GM19467 (cell line): ENCODE results near the gene CD300LB.
"Not testable (repeated sequence)": the region's sequence is repeated elsewhere in the genome, so short reads cannot be mapped to it uniquely, and the experiment has no call there.

Experiments
- ATAC-seq: cut with Tn5 transposase; IDR thresholded peaks from one replicate; pipeline ENCODE4 v1.9.1; 2021; ENCODE audit warnings: mild to moderate bottlenecking, moderate library complexity; ENCODE audit not compliant: unreplicated experiment

CD300LB gene

DNA sequence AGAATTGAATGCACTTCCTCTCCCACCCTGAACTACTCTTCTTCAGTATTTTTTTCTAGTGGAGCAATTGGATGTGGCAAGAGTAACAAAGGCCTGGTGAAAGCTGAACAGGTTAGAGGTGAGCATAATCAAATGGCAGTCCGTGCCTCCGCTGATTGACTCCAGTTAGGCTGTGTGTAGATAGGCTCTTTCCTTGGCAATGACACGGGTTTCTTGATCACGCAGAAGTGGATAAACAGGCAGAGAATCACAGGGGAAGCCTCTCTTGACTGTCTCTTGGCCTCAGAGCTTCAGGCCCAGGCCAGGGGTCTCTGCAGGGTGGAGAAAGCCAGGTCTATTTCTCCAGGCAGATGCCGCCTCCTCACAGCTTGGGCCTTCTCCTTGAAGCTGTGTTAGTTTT is 4.2 kb downstream of the CD300LB start:
- ATAC-seq = no peak

- no peak for ATAC-seq
Measured at GRCh38 chr17:74526681-74527080, 4.6 kb downstream of the CD300LB start.

DNA sequence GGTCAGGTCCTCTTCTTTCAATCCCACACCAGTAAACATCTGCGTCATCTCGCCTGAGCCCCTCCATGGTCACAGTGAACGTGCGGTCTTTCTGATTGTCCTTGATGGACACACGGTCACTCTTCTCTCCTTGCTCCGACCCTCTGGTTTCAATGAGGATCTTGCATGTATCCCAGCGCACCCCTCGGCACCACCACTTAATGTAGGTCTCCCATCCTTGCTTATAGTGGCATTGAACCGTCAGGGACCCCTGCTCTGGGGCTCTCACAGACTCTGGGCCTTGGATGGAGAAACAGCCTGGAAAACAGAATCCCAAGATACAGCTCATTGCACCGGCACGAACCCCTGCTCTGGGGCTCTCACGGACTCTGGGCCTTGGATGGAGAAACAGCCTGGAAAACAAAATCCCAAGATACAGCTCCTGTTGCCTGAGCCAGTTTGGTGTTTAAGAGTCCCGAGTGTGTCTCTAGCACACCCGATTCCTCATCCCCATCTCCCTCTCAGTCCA is 5.4 kb downstream of the CD300LB start:
- no peak for ATAC-seq

- ATAC-seq = no peak
Measured at GRCh38 chr17:74525465-74525725, 5.9 kb downstream of the CD300LB start.

DNA sequence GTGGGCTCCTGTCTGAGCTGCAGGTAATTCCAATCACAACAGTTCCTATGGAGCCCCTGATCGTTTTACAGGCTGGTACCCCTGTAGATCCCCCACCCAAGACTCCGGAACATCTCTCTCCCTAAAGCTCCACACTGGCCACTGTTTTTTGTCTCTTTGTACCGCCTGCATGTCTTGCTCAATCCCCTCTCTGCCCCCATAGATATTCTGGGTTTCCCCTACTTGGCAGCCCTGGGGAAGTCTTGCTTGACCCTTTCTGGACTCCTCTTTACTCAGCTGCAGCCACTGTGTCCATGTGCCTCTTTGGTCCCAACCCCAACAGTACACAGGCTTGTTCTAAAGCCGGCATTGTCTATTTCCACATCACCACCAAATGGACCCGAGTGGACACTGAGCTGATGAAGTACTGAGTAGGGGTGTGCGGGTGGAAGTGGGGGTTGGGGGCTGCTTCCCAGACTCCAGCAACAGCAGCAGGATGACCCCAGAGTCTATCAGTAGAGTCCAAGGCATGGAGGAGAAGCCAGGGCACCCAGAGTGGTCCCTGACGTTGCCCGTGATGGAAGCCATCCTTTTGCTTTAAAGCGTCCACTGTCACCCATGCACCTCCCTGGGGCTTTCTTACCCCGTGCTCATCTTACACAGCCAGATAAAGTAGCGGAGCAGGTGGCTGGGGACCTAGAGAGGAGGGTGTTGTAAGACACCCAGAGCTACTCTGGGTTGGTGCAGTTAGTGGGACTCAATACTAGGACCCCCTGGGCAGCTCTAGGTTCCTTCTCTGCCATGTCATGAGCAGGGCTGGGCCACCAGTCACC is 6.4 kb downstream of the CD300LB start:
- ATAC-seq = no peak

- ATAC-seq = no peak
Measured at GRCh38 chr17:74523308-74523707, 8.0 kb downstream of the CD300LB start.

GRCh38 chr17:74522381-74523105 is 8.7 kb downstream of the CD300LB start:
- ATAC-seq = no peak

DNA sequence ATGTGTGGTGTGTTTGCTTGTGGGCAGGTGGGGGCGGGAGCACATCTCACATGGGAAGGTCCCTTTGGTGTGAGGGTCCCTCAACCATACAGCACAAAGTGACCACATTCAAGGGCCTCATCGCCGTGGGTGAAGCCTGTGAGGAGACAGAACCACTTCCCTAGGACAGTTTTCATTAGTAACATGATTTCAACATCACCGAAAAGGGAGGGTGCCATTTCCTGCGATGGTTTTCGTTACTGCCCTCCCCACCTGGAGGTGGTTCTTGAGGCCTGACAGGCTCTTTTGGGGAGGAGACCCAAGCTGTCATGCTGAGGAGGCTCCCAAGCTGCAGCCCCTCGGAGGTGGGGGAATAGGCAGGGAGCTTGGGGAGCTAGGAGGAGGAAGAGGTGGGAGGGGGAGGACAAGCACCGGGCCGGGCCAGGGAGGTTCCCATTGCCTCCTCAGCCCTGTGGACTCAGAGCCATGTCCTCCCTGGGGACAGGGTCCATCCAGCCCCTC is 9.5 kb downstream of the CD300LB start:
- no peak for ATAC-seq

- ATAC-seq = no peak
Measured at GRCh38 chr17:74520790-74521480, 10.3 kb downstream of the CD300LB start.

- no peak for ATAC-seq
Measured at GRCh38 chr17:74520016-74520434, 11.2 kb downstream of the CD300LB start.

DNA sequence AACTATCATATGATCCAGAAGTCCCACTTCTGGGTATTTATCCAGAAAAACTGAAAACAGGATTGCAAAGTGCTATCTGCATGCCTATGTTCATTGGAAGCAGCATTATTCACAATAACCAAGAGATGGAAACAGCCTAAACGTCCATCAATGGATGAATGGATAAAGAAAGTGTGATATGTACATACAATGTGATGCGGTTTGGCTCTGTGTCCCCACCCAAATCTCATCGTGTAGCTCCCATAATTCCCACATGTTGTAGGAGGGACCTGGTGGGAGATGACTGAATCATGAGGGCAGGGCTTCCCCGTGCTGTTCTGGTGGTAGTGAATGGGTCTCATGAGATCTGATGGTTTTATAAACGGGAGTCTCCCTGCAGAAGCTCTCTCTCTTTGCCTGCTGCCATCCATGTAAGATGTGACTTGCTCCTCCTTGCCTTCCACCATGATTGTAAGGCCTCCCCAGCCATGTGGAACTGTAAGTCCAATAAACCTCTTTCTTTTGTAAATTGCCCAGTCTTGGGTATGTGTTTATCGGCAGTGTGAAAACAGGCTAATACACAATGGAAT is 12.8 kb downstream of the CD300LB start:
- not testable (repeated sequence) for ATAC-seq

DNA sequence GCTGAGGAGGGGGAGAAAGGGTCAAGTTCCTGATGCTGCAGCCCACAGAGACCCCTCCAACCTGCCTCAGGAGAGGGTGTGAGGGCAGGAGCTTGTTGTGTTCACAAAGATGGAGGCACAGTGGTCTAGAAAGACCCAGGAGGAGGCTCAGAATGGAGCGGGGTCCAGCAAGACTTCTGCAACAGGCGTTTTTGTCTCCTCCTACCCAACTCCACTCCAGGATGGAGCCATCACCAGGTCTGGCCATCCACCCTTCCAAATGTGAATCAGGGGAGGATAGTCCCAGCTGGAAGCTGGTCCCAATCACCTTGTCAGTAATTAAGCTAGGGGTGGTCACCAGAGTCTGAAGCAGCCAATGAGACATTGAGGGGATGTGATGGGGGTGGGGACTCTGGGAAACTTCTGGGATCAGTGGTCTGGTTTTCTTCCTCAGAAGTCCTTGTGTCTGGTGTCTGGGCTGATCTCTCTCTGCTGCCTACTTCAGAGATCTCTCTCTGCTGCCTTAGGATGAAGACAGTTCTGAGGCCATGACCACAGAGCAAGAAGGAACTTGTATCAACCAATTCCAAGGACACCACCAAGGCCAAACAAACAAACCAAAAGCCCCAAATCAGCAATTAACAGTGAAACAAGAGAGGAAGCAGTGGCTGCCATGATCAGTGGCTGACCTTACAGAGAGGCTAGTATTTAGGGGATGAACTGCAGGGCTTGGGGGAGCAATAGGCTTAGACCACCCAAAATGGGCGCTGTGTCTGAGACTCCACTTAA is 14.5 kb downstream of the CD300LB start:
- ATAC-seq = no peak

DNA sequence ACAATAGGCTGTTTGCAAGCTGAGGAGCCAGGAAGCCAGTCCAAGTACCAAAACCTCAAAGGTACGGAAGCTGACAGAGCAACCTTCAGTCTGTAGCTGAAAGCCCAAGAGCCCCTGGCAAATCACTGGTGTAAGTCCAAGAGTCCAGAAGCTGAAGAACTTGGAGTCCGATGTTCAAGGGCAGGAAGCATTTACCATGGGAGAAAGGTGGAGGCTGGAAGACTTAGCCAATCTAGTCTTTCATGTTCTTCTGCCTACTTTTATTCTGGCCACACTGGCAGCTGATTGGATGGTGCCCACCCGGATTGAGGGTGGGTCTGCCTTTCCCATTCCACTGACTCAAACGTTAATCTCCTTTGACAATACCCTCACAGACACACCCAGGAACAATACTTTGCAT is 15.3 kb downstream of the CD300LB start:
- no peak for ATAC-seq

- ATAC-seq = no peak
Measured at GRCh38 chr17:74514632-74515334, 16.5 kb downstream of the CD300LB start.

DNA sequence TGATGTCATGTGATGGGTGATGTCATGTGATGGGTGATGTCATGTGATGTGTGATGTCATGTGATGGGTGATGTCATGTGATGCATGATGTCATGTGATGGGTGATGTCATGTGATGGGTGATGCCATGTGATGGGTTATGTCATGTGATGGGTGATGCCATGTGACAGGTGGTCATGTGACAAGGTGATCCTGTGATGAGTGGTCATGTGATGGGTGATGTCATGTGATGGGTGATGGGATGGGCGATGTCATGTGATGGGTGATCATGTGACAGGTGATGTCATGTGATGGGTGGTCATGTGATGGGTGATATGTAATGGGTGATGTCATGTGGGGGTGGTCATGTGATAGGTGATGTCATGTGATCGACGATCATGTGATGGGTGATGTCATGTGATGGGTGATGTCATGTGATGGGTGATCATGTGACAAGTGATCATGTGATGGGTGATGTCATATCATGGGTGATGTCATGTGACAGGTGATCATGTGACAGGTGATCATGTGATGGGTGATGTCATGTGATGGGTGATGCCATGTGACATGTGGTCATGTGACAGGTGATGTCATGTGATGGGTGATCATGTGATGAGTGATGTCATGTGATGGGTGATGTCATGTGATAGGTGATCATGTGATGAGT is 17.2 kb downstream of the CD300LB start:
- ATAC-seq = no peak

GRCh38 chr17:74512624-74513091 is 18.6 kb downstream of the CD300LB start:
- ATAC-seq = no peak

DNA sequence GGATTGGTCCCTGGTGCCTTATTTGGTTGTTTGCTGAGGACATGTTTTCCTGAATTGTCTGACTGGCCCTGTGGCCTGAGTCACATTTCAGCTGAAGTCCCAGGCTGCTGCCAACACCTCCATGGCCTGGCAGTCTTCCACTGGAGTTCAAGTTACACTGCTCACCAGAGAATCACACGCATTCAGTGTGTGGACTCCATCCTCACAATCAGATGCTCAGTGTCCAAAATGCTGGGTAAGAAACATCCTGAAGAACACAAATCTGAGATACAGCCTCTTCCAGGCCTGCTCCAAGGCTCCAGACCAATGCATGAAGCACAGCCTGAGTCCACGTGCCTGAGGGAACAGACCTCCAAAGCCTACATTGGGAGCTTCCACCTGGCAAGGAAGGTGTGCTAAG is 19.2 kb downstream of the CD300LB start:
- ATAC-seq = no peak

- ATAC-seq = no peak
Measured at GRCh38 chr17:74508156-74508555, 23.1 kb downstream of the CD300LB start.

DNA sequence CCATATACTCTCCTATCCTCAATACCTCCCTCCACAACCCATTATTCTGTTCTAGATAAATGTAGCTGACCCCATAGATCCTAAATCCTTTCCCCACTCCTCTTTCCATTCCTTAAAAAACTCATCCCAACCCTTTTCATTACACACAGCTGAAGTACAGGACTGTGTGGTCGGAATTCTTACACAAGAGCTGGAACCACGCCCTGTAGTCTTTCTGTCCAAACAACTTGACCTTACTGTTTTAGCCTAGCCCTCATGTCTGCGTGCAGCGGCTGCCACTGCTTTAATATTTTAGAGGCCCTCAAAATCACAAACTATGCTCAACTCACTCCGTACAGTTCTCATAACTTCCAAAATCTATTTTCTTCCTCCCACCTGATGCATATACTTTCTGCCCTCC is 27.3 kb downstream of the CD300LB start:
- ATAC-seq = not testable (repeated sequence)
